NCI-H128 (cell line): ENCODE data around the gene ATP10D.
"Not testable (repeated sequence)": the region's sequence is repeated elsewhere in the genome, so short reads cannot be mapped to it uniquely, and the experiment has no call there.

Experiments used
- DNase-seq: peaks from one replicate; lab custom pipeline; 2025; ENCODE audit not compliant: unreplicated experiment; lab: John Stamatoyannopoulos, UW

The ATP10D gene

GRCh38 chr4:47534772-47535171, 49.7 kb downstream of the ATP10D start:
- DNase-seq: no peak

DNA sequence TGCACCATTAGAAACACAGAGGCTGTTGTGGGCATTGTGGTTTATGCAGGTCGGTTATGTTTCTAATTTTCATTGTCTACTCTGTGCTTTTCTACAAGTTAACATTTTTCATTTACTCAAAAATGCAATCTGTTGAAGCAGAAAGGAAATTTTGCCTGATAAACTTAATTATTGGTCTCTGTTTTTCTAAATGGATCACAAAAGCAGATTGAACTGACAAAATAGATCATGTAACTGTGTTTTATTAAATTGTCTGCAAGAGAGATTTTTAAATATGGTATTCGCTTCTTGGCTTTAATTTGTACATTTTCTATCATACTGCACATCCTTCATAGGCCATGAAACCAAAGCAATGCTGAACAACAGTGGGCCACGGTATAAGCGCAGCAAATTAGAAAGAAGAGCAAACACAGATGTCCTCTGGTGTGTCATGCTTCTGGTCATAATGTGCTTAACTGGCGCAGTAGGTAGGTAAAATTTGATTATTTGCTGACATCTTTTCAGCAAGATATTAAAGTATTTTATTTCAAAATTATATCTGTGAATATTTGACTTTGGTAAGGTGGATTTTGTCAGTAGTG, 50.6 kb downstream of the ATP10D start:
- DNase-seq: no peak

GRCh38 chr4:47536966-47537365, 51.9 kb downstream of the ATP10D start:
- DNase-seq: no peak

DNA sequence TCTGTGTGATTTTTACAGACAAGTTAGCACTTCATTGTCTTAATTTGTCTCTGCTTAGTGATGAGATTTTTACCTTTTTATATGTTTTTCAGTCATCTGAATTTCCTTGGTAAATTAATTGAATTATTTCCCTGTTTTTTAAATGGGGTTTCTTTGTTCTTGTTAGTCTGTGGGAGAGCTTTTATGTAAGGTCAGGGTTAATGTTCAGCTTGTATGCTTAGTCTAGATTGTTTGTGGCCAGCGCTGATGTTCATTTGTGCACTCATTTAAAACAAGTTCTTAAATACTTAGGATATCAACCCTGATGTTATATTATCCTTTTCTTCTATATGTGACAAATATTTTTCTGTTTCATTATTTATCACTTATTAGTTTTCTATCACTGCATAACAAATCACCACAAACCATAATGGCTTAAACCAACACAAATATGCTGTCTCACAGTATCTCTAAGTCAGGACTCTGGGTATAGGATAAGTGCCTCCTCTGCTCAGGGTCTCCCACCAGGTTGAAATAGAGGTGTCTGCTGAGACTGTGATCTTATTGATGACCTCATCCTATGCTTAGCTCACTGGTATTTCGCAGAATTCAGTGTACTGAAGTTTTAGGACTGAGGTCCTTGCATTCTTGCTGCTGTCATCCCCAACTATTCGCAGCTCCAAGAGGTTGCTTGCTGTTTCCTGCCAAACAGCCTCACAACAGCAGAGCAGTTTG, 53.2 kb downstream of the ATP10D start:
- no peak for DNase-seq

GRCh38 chr4:47538825-47539154, 53.7 kb downstream of the ATP10D start:
- no peak for DNase-seq

- not testable (repeated sequence) for DNase-seq
Measured at GRCh38 chr4:47542640-47543039, 57.6 kb downstream of the ATP10D start.

- no peak for DNase-seq
Measured at GRCh38 chr4:47543331-47543730, 58.3 kb downstream of the ATP10D start.

GRCh38 chr4:47550357-47550756, 65.3 kb downstream of the ATP10D start:
- not testable (repeated sequence) for DNase-seq

DNA sequence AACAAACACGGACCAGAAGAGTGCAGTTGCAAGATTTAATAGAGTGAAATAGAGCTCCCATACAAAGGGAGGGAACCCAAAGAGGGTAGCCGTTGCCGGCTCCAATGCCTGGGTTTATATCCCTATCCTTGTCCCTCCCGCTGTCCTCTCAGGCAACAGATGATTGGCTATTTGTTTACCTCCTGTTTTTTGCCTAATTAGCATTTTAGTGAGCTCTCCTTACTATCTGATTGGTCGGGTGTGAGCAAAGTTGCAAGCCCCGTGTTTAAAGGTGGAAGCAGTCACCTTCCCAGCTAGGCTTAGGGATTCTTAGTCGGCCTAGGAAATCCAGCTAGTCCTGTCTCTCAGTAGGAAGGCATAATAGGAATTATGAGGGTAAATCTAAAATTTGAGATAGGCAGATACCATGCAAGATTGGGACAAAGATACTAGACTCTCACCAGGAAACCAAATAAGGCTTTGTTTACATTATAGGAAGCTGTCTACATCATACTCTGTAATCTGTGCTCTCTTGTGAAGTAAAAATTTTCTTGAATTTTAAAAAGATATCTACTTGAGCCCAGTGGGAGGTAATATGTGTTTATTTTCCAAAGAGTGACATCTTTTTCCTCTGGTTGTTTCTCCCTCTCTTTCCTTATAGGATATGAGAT, 65.9 kb downstream of the ATP10D start:
- DNase-seq: no peak

GRCh38 chr4:47551682-47552081, 66.6 kb downstream of the ATP10D start:
- no peak for DNase-seq

DNA sequence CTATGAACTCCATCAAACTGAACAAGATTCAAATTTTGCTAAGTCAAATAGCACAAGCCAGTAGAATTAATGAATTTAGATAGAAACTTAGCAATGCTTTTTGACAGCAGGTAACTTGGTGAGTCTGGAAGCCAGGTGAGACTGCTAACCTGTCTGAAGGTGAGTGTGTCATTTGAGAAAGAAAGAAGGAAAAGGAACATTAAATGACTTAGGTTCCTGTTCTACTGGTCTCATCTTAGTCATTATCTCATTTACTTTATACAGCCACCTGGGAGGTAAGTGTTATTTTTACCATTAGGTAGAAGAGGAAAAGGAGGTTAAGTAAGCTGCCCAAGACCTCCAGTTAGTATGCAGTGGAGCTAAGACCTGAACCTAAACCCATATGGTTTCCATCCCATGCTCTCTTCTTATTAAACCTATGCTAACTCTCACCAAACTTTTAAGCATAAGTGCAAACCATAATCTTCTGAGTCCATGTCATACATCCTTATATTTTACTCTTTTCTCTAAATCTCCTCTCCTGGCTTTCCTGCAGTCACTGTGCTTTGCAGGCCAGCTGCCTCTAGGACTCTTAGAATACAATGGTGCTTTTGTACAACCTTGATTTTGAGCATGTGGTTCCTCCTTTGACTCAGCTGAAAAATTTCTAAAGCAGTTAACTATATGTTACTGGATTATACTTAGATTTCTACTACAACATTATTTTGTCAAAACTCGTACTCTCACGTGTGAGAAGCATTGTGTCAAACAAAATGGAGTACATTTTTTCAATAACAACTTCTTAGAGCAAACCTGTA, 68.5 kb downstream of the ATP10D start:
- DNase-seq: no peak

DNA sequence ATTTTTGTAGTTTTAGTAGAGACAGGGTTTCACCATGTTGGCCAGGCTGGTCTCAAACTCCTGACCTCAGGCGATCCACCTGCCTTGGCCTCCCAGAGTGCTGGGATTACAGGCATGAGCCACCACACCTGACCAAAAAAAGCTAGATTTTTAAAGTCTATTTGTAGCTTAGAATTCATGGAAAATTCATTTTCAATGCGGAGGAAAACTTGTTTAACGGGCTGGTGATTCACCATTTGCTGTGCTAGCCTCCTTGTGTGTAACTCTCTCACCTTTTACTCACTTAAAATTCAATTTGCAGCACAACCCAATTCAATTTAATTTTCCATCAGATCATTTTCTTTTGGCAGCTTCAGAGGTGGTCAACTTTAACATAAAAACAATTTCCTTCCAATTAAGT, 70.8 kb downstream of the ATP10D start:
- not testable (repeated sequence) for DNase-seq

GRCh38 chr4:47557255-47557654, 72.2 kb downstream of the ATP10D start:
- DNase-seq: no peak

- DNase-seq: no peak
Measured at GRCh38 chr4:47560682-47561081, 75.6 kb downstream of the ATP10D start.

DNA sequence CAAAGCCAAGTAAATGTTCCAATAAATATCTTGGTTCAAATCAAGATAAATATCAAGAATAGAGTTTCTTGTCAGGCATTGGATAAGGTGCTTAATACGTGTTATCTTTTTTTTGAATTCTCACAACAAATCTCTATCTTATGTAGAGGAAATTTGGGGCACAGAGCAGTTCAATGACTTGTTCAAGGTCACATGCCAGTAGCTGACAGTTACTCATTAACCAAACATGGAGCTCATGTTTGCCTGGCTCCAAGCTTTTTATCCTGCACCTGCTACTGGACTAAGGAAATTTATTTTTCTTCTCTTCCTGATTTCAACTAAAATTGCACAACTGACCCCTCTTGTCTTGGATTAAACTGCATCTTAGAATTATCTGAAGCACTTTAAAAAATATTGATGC, 76.3 kb downstream of the ATP10D start:
- DNase-seq: no peak

- no peak for DNase-seq
Measured at GRCh38 chr4:47562297-47562696, 77.2 kb downstream of the ATP10D start.

DNA sequence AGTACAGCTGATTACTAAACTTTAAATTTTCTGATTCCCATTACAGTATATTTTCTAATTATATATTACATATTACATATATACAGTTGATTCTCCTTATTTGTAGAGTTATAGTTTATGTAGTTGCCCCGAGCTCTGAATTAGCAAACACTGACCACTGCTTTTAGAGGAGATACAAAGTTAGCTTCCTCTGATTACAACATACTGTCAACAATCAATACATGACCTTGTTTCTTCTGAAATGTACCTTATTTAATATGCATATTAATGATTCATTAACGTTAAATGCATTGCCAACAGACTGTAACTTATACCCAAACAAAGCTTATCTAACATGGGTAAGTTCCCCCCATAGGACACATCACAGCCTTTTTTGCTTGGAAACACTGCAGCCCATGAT, 81.5 kb downstream of the ATP10D start:
- no peak for DNase-seq

- no peak for DNase-seq
Measured at GRCh38 chr4:47566969-47567368, 81.9 kb downstream of the ATP10D start.

- no peak for DNase-seq
Measured at GRCh38 chr4:47567511-47567910, 82.4 kb downstream of the ATP10D start.

DNA sequence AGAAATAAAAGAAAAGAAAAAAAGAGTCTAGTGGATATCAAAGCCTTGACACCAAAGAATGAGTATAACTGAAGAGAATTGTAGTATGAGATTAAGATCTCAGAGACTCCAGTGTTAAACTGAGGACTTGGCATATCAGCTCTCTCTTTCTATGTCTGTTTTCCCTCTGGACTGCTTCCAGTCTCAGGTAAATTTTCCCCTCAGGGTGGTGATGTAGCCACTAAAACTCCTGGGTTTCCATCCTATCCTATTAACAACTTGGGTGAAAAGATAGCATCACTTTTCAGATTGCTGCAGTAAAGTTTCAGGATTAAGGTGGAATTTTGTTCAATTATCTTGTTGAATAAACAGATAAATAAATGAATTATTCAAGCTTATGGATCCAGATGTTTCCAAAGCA, 85.7 kb downstream of the ATP10D start:
- DNase-seq: no peak

GRCh38 chr4:47572981-47573380, 87.9 kb downstream of the ATP10D start:
- DNase-seq: no peak
